ENCODE data around the gene PQBP1.

DNA sequence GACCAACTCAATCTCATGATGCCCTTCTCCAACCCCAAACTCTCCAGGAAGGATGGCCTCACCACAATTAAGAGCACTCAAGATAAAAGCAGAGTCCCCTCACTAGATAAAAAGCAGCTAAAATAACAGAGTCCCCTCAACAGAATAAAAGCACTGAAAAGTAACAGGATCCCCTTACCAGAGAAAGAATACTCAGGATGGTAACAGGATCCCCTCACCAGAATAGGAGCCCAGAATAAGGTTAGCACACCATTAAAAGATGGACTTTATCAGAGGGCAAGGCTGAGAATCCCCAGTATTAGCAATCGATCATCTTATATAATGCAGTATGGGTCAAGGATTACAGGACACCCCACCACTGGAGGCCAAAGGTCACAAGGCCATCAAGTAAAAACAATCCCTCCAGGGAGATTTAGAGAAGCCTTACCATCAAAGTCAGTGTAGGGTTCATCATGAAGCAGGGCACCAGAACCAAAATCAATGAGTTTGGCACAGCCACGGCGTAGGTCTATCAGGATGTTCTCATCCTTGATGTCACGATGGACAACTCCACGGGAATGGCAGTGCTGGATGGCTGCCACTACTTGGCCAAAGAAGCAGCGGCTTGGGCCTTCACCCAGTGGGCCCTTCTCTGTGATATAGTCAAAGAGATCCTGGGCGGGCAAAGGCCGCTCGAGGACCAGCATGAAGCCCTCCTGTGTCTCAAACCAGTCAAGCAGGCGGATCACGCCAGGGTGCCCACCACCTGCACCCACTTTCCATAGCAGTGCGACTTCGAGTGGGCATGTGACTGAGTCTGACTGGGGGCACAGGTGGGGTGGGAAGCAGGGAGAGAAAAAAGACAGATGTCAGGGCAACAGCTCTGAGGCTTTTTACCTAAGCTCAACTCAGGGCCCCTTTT, 17.1 kb downstream of the PQBP1 start:
- TF ChIP-seq POLR2A (IDR thresholded peaks at IDR 0.05) = no peak
- TF ChIP-seq, protein P1, sequence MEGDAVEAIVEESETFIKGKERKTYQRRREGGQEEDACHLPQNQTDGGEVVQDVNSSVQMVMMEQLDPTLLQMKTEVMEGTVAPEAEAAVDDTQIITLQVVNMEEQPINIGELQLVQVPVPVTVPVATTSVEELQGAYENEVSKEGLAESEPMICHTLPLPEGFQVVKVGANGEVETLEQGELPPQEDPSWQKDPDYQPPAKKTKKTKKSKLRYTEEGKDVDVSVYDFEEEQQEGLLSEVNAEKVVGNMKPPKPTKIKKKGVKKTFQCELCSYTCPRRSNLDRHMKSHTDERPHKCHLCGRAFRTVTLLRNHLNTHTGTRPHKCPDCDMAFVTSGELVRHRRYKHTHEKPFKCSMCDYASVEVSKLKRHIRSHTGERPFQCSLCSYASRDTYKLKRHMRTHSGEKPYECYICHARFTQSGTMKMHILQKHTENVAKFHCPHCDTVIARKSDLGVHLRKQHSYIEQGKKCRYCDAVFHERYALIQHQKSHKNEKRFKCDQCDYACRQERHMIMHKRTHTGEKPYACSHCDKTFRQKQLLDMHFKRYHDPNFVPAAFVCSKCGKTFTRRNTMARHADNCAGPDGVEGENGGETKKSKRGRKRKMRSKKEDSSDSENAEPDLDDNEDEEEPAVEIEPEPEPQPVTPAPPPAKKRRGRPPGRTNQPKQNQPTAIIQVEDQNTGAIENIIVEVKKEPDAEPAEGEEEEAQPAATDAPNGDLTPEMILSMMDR (IDR thresholded peaks at IDR 0.05) = no peak
